PC-3 (cell line): ENCODE results near the gene EBP. TPM values are rescaled to one million over a fixed set of nuclear protein-coding genes. Genes with fewer than 3 reads are reported as not detected.
A peak's percentile ranks its signal among the peaks of the same experiment; 100 is the strongest.
"Not testable (repeated sequence)": the region's sequence is repeated elsewhere in the genome, so short reads cannot be mapped to it uniquely, and the experiment has no call there.

Experiments used
- ATAC-seq: fragments of 200-7000 bp; cut with Tn5 transposase; 2 replicates; pipeline ENCODE4 v1.9.1; 2020; ENCODE audit warnings: mild to moderate bottlenecking, moderate library complexity
- BruUV-seq: library from RNA; stranded (reverse); fragments of 400-500 nt; replicated peaks from 2 replicates; lab custom pipeline; 2021; lab: Mats Ljungman, UMichigan
- CTCF ChIA-PET: fragments of 300-600 bp; sonication (Branson Sonifier 250); formaldehyde crosslinking; loops from one replicate; lab custom pipeline; 2022; ENCODE audit warnings: antibody characterized with exemption; lab: Charles Lee
- POLR2A ChIA-PET: fragments of 300-600 bp; sonication (Branson Sonifier 250); formaldehyde crosslinking; loops from one replicate; lab custom pipeline; 2022; ENCODE audit warnings: antibody characterized with exemption; ENCODE audit not compliant: unreplicated experiment; lab: Charles Lee
- DNase-seq: peaks from one replicate; pipeline ENCODE4 v3.0.0-alpha.2; 2015
- H2AFZ ChIP-seq: fragments of 300-600 bp; sonication (generic); 2 replicates; pipeline ENCODE4 v1.6.0; 2016; ENCODE audit warnings: antibody characterized with exemption, low read length
- H3F3A ChIP-seq: fragments of 300-600 bp; sonication (generic); one replicate; pipeline ENCODE4 v1.6.0; 2017; ENCODE audit warnings: antibody characterized with exemption, low read length, control low read depth, mild to moderate bottlenecking; ENCODE audit not compliant: unreplicated experiment
- H3K27ac ChIP-seq: fragments of 300-600 bp; sonication (generic); 2 replicates; pipeline ENCODE4 v1.5.1; 2016; ENCODE audit warnings: mild to moderate bottlenecking, low read length
- H3K27me3 ChIP-seq: fragments of 300-600 bp; sonication (generic); 2 replicates; pipeline ENCODE4 v1.6.1; 2016; ENCODE audit warnings: low read length, mixed read lengths
- H3K36me3 ChIP-seq: fragments of 300-600 bp; sonication (generic); 2 replicates; pipeline ENCODE4 v1.6.1; 2016; ENCODE audit warnings: low read depth, mixed run types, low read length, mixed read lengths
- H3K4me1 ChIP-seq: fragments of 300-600 bp; sonication (generic); 2 replicates; pipeline ENCODE4 v1.5.1; 2016; ENCODE audit warnings: low read length; ENCODE audit not compliant: insufficient read depth
- H3K4me2 ChIP-seq: fragments of 300-600 bp; sonication (generic); 2 replicates; pipeline ENCODE4 v1.6.0; 2016; ENCODE audit warnings: low read length
- H3K4me3 ChIP-seq: fragments of 300-600 bp; sonication (generic); 2 replicates; pipeline ENCODE4 v1.5.1; 2016; ENCODE audit warnings: mild to moderate bottlenecking, low read length, mixed read lengths
- H3K79me2 ChIP-seq: fragments of 300-600 bp; sonication (generic); 2 replicates; pipeline ENCODE4 v1.6.1; 2017; ENCODE audit warnings: low read length, mixed read lengths
- H3K9ac ChIP-seq: fragments of 300-600 bp; sonication (generic); 2 replicates; pipeline ENCODE4 v1.6.0; 2016; ENCODE audit warnings: mild to moderate bottlenecking, low read length
- H3K9me2 ChIP-seq: fragments of 300-600 bp; sonication (generic); replicated peaks from 2 replicates; pipeline ENCODE4 v1.6.1; 2016; ENCODE audit warnings: mixed run types, low read length, mixed read lengths
- H3K9me3 ChIP-seq: fragments of 300-600 bp; sonication (generic); 2 replicates; pipeline ENCODE4 v1.6.1; 2016; ENCODE audit warnings: low read length, mixed read lengths
- H4K20me1 ChIP-seq: fragments of 300-600 bp; sonication (generic); 2 replicates; pipeline ENCODE4 v1.6.1; 2016; ENCODE audit warnings: low read length, mixed read lengths
- EZH2 ChIP-seq: fragments of 300-600 bp; sonication (generic); IDR thresholded peaks from one replicate; pipeline ENCODE4 v1.6.1; 2017; ENCODE audit warnings: antibody characterized with exemption, mild to moderate bottlenecking, low read length; ENCODE audit not compliant: unreplicated experiment
- EZH2phosphoT487 ChIP-seq: fragments of 300-600 bp; sonication (generic); IDR thresholded peaks from 2 replicates; pipeline ENCODE4 v1.6.1; 2018; ENCODE audit warnings: mild to moderate bottlenecking, antibody characterized with exemption, low read length, borderline replicate concordance
- intact Hi-C: fragments of 100-400 bp; cut with micrococcal nuclease; formaldehyde crosslinking; loops from 2 replicates; pipeline ENCODE4 v1.9.0; 2023
- total RNA-seq: library from RNA; depleted of rRNA; stranded (reverse); fragments of >200 nt; gene quantifications from 2 replicates; pipeline ENCODE4 v1.2.3, GENCODE V29; 2014
- TF ChIP-seq, protein P1 (sequence below): fragments of 300-600 bp; sonication (generic); conservative IDR thresholded peaks from 2 replicates; pipeline ENCODE4 v1.5.1; 2017; ENCODE audit warnings: antibody characterized with exemption, low read depth, mild to moderate bottlenecking, low read length

The EBP gene
- total RNA-seq, 1 experiment from 2014 or later: 307 TPM

DNA sequence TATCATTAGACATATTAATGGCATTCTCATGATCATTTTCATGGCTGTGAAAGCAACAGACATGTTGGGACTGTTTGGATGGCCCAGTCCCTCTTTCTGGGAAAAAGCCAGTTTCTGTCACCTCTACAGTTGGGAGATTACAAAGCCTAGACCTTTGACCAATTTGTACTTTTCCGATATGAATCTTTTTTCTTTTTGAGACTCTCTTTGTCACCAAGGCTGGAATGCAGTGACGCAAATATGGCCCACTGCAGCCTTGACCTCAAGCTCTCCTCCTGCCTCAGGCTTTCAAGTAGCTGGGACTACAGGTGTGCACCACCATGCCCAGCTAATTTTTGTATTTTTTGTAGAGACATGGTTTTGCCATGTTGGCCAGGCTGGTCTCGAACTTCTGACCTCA, 27.3 kb downstream of the EBP start:
- no peaks in the 10 kb centered on the region for H4K20me1 ChIP-seq
- no peak for TF ChIP-seq EZH2
- TF ChIP-seq EZH2phosphoT487: no peak
- TF ChIP-seq, protein P1, sequence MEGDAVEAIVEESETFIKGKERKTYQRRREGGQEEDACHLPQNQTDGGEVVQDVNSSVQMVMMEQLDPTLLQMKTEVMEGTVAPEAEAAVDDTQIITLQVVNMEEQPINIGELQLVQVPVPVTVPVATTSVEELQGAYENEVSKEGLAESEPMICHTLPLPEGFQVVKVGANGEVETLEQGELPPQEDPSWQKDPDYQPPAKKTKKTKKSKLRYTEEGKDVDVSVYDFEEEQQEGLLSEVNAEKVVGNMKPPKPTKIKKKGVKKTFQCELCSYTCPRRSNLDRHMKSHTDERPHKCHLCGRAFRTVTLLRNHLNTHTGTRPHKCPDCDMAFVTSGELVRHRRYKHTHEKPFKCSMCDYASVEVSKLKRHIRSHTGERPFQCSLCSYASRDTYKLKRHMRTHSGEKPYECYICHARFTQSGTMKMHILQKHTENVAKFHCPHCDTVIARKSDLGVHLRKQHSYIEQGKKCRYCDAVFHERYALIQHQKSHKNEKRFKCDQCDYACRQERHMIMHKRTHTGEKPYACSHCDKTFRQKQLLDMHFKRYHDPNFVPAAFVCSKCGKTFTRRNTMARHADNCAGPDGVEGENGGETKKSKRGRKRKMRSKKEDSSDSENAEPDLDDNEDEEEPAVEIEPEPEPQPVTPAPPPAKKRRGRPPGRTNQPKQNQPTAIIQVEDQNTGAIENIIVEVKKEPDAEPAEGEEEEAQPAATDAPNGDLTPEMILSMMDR: no peak
- H3K9ac ChIP-seq: no peak overlapping the region
- no peaks in the 10 kb centered on the region for H3K4me1 ChIP-seq
- no TSS peak for BruUV-seq
- H3K27ac ChIP-seq: no peak overlapping the region
- no peak overlapping the region for H3K4me3 ChIP-seq
- H2AFZ ChIP-seq: no peak overlapping the region
- H3K27me3 ChIP-seq: no peaks in the 10 kb centered on the region
- intact Hi-C loops: no loop called here
- ChIA-PET POLR2A (no interaction called here), CTCF (no interaction called here)
- no peaks in the 10 kb centered on the region for H3K9me3 ChIP-seq
- no peaks in the 10 kb centered on the region for H3K36me3 ChIP-seq
- H3K4me2 ChIP-seq: no peak overlapping the region
- ATAC-seq: no peak
- H3F3A ChIP-seq: no peaks in the 10 kb centered on the region
- DNase-seq: no peak
- H3K9me2 ChIP-seq: no peaks in the 10 kb centered on the region
- H3K79me2 ChIP-seq: no peaks in the 10 kb centered on the region

DNA sequence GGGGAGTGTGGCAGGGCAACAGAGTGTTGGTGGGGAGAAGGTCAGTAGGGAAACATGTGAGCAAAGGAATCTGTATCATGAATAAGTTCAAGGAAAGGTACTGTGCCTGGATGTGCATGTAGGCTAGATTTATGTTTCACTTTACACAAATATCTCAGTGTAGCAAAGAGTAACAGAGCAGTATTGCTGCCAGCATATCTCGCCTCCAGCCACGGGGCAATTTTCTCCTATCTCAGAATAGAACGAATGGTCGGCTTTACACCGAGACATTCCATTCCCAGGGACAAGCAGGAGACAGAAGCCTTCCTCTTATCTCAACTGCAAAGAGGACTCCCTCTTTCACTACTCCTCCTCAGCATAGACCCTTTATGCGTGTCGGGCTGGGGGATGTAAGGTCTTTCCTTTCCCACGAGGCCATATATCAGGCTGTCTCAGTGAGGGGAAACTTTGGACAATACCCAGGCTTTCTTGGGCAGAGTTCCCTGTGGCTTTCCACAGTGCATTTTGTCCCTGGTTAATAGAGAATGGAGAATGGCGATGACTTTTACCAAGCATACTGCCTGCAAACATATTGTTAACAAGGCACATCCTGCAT, 34.2 kb downstream of the EBP start:
- H3K27me3 ChIP-seq, H3K4me3 ChIP-seq, H3K79me2 ChIP-seq, H3K4me1 ChIP-seq, DNase-seq, BruUV-seq, POLR2A ChIA-PET, H3K9ac ChIP-seq, ATAC-seq, intact Hi-C loops, CTCF ChIA-PET, H3K9me2 ChIP-seq, H3K9me3 ChIP-seq, H3K4me2 ChIP-seq, H2AFZ ChIP-seq, H3F3A ChIP-seq, H4K20me1 ChIP-seq, H3K27ac ChIP-seq: not testable (repeated sequence)
- peaks cover 23% of the 10 kb centered on the region for H3K36me3 ChIP-seq

DNA sequence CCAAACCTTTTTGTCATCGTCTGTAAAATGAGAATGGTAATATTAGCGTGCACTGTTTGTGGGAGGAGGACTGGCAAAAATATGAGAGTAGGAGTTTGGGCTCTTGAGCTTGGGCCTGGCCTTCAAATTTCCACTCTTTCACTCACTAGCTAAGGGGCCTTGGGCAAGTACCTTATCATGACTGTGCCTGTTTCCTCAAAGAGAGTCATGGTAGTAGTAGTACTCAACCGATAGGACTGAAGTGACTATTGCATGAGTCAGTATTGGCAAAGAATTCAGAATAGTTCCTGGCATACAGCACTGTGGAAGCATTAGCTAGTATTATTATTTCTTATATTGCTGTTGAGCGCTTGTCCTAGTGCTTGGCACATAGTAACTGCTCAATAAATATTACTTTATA, 36.7 kb downstream of the EBP start:
- peak; percentile 99 for ATAC-seq
- POLR2A ChIA-PET: no interaction called here
- Histone ChIP-seq H2AFZ (no peak overlapping the region), H3K4me3 (no peak overlapping the region), H3K27ac (peak overlapping the region; percentile 62), H3F3A (no peaks in the 10 kb centered on the region), H3K4me2 (no peak overlapping the region), H3K27me3 (no peaks in the 10 kb centered on the region), H3K79me2 (no peaks in the 10 kb centered on the region), H3K4me1 (peaks cover 4% of the 10 kb centered on the region; the same call in 1 of the 2 replicates), H4K20me1 (no peaks in the 10 kb centered on the region), H3K9ac (no peak overlapping the region), H3K9me3 (no peaks in the 10 kb centered on the region), H3K36me3 (peaks cover 23% of the 10 kb centered on the region), H3K9me2 (no peaks in the 10 kb centered on the region)
- DNase-seq: peak; percentile 89
- CTCF ChIA-PET: interaction anchor here (0.6 kb wide), 1 partner anchor 19 kb away, joined by 7 read pairs; the partner anchor contains the start of gene TBC1D25
- no peak for TF ChIP-seq EZH2phosphoT487
- TF ChIP-seq, protein P1: no peak
- TF ChIP-seq EZH2: no peak
- intact Hi-C loops: no loop called here
- no TSS peak for BruUV-seq
